WTC11 (cell line): Measurements from ENCODE around the gene IL20. TPM values are rescaled to one million over a fixed set of nuclear protein-coding genes. Genes with fewer than 3 reads are reported as not detected.

Experiments used
- ATAC-seq: fragments of 200-7000 bp; cut with Tn5 transposase; 2 replicates; pipeline ENCODE4 v1.10.0; 2021; ENCODE audit warnings: mild to moderate bottlenecking, moderate library complexity
- CTCF ChIA-PET: fragments of 300-600 bp; sonication (Branson Sonifier 250); formaldehyde crosslinking; loops from one replicate; lab custom pipeline; 2021; ENCODE audit warnings: antibody characterized with exemption; lab: Charles Lee
- POLR2A ChIA-PET: fragments of 350-600 bp; sonication (Branson Sonifier 250); formaldehyde crosslinking; loops from one replicate; lab custom pipeline; 2021; ENCODE audit warnings: antibody characterized with exemption; lab: Charles Lee
- DNase-seq: peaks from one replicate; pipeline ENCODE4 v3.0.0; 2021; ENCODE audit warnings: low spot score
- H3K27ac Mint-ChIP-seq: 2 replicates; pipeline ENCODE4 v1.8.0; 2021; ENCODE audit warnings: mixed read lengths
- H3K27me3 Mint-ChIP-seq: 2 replicates; pipeline ENCODE4 v1.8.0; 2021; ENCODE audit warnings: low read depth, mild to moderate bottlenecking, moderate library complexity, mixed read lengths
- H3K36me3 Mint-ChIP-seq: 2 replicates; pipeline ENCODE4 v1.8.0; 2021; ENCODE audit warnings: mixed read lengths
- H3K4me1 Mint-ChIP-seq: 2 replicates; pipeline ENCODE4 v1.8.0; 2022; ENCODE audit warnings: mixed read lengths
- H3K4me3 Mint-ChIP-seq: 2 replicates; pipeline ENCODE4 v1.8.0; 2021; ENCODE audit warnings: mild to moderate bottlenecking, moderate library complexity, mixed read lengths
- H3K9me3 Mint-ChIP-seq: 2 replicates; pipeline ENCODE4 v1.8.0; 2021; ENCODE audit warnings: mixed read lengths
- CBFB ChIP-seq: sonication (generic); formaldehyde crosslinking; IDR thresholded peaks from 2 replicates; pipeline ENCODE4 v1.8.1; 2022; ENCODE audit warnings: mild to moderate bottlenecking, low read depth, missing genetic modification reagents
- E2F5 ChIP-seq: sonication (generic); formaldehyde crosslinking; IDR thresholded peaks from 2 replicates; pipeline ENCODE4 v1.8.1; 2022; ENCODE audit warnings: mild to moderate bottlenecking, moderate library complexity, missing genetic modification reagents
- ELF4 ChIP-seq: sonication (generic); formaldehyde crosslinking; IDR thresholded peaks from 2 replicates; pipeline ENCODE4 v1.8.1; 2022; ENCODE audit warnings: low read depth, mild to moderate bottlenecking, moderate library complexity, missing genetic modification reagents
- EMX1 ChIP-seq: fragments of 250-450 bp; sonication (Bioruptor Pico); IDR thresholded peaks from 2 replicates; pipeline ENCODE4 v1.8.0; 2021; ENCODE audit warnings: mild to moderate bottlenecking
- ESRRA ChIP-seq: sonication (generic); formaldehyde crosslinking; IDR thresholded peaks from 2 replicates; pipeline ENCODE4 v1.8.1; 2022; ENCODE audit warnings: mild to moderate bottlenecking, missing genetic modification reagents, borderline replicate concordance
- GABPB1 ChIP-seq: sonication (generic); formaldehyde crosslinking; IDR thresholded peaks from 2 replicates; pipeline ENCODE4 v1.8.1; 2023; ENCODE audit warnings: mild to moderate bottlenecking, missing genetic modification reagents
- GRHL2 ChIP-seq: fragments of 250-450 bp; sonication (Bioruptor Pico); IDR thresholded peaks from 2 replicates; pipeline ENCODE4 v1.8.0; 2022; ENCODE audit warnings: mild to moderate bottlenecking, moderate library complexity; ENCODE audit not compliant: insufficient replicate concordance, severe bottlenecking
- HMGA2 ChIP-seq: fragments of 250-450 bp; sonication (Bioruptor Pico); IDR thresholded peaks from 2 replicates; pipeline ENCODE4 v1.4.0; 2021; ENCODE audit warnings: mild to moderate bottlenecking, moderate library complexity
- IRF2 ChIP-seq: sonication (generic); formaldehyde crosslinking; IDR thresholded peaks from 2 replicates; pipeline ENCODE4 v1.8.0; 2022; ENCODE audit warnings: low read depth, missing genetic modification reagents, borderline replicate concordance
- MLX ChIP-seq: sonication (generic); formaldehyde crosslinking; IDR thresholded peaks from 2 replicates; pipeline ENCODE4 v1.8.1; 2023; ENCODE audit warnings: mild to moderate bottlenecking, missing genetic modification reagents, moderate library complexity
- MYBL2 ChIP-seq: sonication (generic); formaldehyde crosslinking; IDR thresholded peaks from 2 replicates; pipeline ENCODE4 v1.8.1; 2023; ENCODE audit warnings: mild to moderate bottlenecking, moderate library complexity, missing genetic modification reagents
- NFE2L1 ChIP-seq: sonication (generic); formaldehyde crosslinking; IDR thresholded peaks from 2 replicates; pipeline ENCODE4 v1.8.1; 2023; ENCODE audit warnings: missing genetic modification reagents
- NR2C2 ChIP-seq: sonication (generic); formaldehyde crosslinking; IDR thresholded peaks from 2 replicates; pipeline ENCODE4 v1.8.0; 2022; ENCODE audit warnings: mild to moderate bottlenecking, missing genetic modification reagents
- OVOL2 ChIP-seq: fragments of 250-450 bp; sonication (Bioruptor Pico); IDR thresholded peaks from 2 replicates; pipeline ENCODE4 v1.9.0; 2021; ENCODE audit warnings: mild to moderate bottlenecking, borderline replicate concordance
- PREB ChIP-seq: sonication (generic); formaldehyde crosslinking; IDR thresholded peaks from 2 replicates; pipeline ENCODE4 v1.8.1; 2022; ENCODE audit warnings: mild to moderate bottlenecking, missing genetic modification reagents, moderate library complexity, borderline replicate concordance
- RELA ChIP-seq: sonication (generic); formaldehyde crosslinking; IDR thresholded peaks from 2 replicates; pipeline ENCODE4 v1.8.1; 2022; ENCODE audit warnings: missing genetic modification reagents, mild to moderate bottlenecking, borderline replicate concordance
- SMAD3 ChIP-seq: sonication (generic); formaldehyde crosslinking; IDR thresholded peaks from 2 replicates; pipeline ENCODE4 v1.8.0; 2022; ENCODE audit warnings: missing genetic modification reagents, mild to moderate bottlenecking, borderline replicate concordance
- SP1 ChIP-seq: sonication (generic); formaldehyde crosslinking; conservative IDR thresholded peaks from 2 replicates; pipeline ENCODE4 v1.8.1; 2022; ENCODE audit warnings: missing genetic modification reagents
- ZNF232 ChIP-seq: sonication (generic); formaldehyde crosslinking; IDR thresholded peaks from 2 replicates; pipeline ENCODE4 v1.8.0; 2022; ENCODE audit warnings: mild to moderate bottlenecking, missing genetic modification reagents
- ZNF281 ChIP-seq: sonication (generic); formaldehyde crosslinking; IDR thresholded peaks from 2 replicates; pipeline ENCODE4 v1.8.0; 2023; ENCODE audit warnings: mild to moderate bottlenecking, missing genetic modification reagents
- total RNA-seq: library from RNA; stranded (reverse); gene quantifications from 3 replicates; pipeline ENCODE4 v1.2.3, GENCODE V29; 2021
- TF ChIP-seq, protein P1 (sequence below): sonication (generic); formaldehyde crosslinking; IDR thresholded peaks from 2 replicates; pipeline ENCODE4 v1.8.0; 2022; ENCODE audit warnings: mild to moderate bottlenecking, missing genetic modification reagents
- TF ChIP-seq, protein P2 (sequence below): sonication (generic); formaldehyde crosslinking; IDR thresholded peaks from 2 replicates; pipeline ENCODE4 v1.8.0; 2022; ENCODE audit warnings: mild to moderate bottlenecking, missing genetic modification reagents
- TF ChIP-seq, protein P3 (sequence below): fragments of 250-450 bp; sonication (Bioruptor Pico); IDR thresholded peaks from 2 replicates; pipeline ENCODE4 v1.9.0; 2021; ENCODE audit warnings: mild to moderate bottlenecking, borderline replicate concordance

Gene IL20
- total RNA-seq, 1 experiment from 2014 or later, result not detected

- POLR2A ChIA-PET, result no interaction called here
- H3K4me1 Mint-ChIP-seq, result peaks cover 15% of the 10 kb centered on the region
- ATAC-seq (no peak), DNase-seq (no peak)
- no peak overlapping the region for H3K27ac Mint-ChIP-seq
- peaks cover 5% of the 10 kb centered on the region; the same call in 1 of the 2 replicates for H3K27me3 Mint-ChIP-seq
- H3K36me3 Mint-ChIP-seq, result no peaks in the 10 kb centered on the region
- 0 out of 2 replicates have a peak, but pooled peaks cover 3% of the 10 kb centered on the region for H3K9me3 Mint-ChIP-seq
- TF ChIP-seq OVOL2 (CRISPR knock-in tag) (no peak), MYBL2 (no peak), HMGA2 (CRISPR knock-in tag) (no peak), E2F5 (CRISPR knock-in tag) (no peak), IRF2 (no peak), CBFB (no peak), ESRRA (CRISPR knock-in tag) (no peak), MLX (no peak), NFE2L1 (CRISPR knock-in tag) (no peak), PREB (CRISPR knock-in tag) (no peak), GRHL2 (CRISPR knock-in tag) (no peak), SP1 (no peak)
- TF ChIP-seq, protein P1, sequence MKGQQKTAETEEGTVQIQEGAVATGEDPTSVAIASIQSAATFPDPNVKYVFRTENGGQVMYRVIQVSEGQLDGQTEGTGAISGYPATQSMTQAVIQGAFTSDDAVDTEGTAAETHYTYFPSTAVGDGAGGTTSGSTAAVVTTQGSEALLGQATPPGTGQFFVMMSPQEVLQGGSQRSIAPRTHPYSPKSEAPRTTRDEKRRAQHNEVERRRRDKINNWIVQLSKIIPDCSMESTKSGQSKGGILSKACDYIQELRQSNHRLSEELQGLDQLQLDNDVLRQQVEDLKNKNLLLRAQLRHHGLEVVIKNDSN (CRISPR knock-in tag), result no peak
- TF ChIP-seq, protein P2, sequence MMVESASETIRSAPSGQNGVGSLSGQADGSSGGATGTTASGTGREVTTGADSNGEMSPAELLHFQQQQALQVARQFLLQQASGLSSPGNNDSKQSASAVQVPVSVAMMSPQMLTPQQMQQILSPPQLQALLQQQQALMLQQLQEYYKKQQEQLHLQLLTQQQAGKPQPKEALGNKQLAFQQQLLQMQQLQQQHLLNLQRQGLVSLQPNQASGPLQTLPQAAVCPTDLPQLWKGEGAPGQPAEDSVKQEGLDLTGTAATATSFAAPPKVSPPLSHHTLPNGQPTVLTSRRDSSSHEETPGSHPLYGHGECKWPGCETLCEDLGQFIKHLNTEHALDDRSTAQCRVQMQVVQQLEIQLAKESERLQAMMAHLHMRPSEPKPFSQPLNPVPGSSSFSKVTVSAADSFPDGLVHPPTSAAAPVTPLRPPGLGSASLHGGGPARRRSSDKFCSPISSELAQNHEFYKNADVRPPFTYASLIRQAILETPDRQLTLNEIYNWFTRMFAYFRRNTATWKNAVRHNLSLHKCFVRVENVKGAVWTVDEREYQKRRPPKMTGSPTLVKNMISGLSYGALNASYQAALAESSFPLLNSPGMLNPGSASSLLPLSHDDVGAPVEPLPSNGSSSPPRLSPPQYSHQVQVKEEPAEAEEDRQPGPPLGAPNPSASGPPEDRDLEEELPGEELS (CRISPR knock-in tag), result no peak
- H3K4me3 Mint-ChIP-seq, result no peak overlapping the region
- CTCF ChIA-PET, result interaction anchor here (1.1 kb wide), 1 partner anchor 89 kb away, joined by 3 read pairs; no protein-coding TSS in a partner anchor
These were observed 41.7 kb upstream of the IL20 start for GRCh38 chr1:206823727-206824126.

- peaks cover 19% of the 10 kb centered on the region for H3K4me1 Mint-ChIP-seq
- no peak overlapping the region for H3K4me3 Mint-ChIP-seq
- DNase-seq (no peak), ATAC-seq (no peak)
- H3K36me3 Mint-ChIP-seq, result no peaks in the 10 kb centered on the region
- no peak overlapping the region for H3K27ac Mint-ChIP-seq
- H3K9me3 Mint-ChIP-seq, result 0 out of 2 replicates have a peak, but pooled peaks cover 3% of the 10 kb centered on the region
- ChIA-PET POLR2A (no interaction called here), CTCF (interaction anchor here (1.1 kb wide), 1 partner anchor 90 kb away, joined by 3 read pairs; no protein-coding TSS in a partner anchor)
- peaks cover 5% of the 10 kb centered on the region; the same call in 1 of the 2 replicates for H3K27me3 Mint-ChIP-seq
- no peak for TF ChIP-seq NR2C2 (CRISPR knock-in tag)
- no peak for TF ChIP-seq RELA (CRISPR knock-in tag)
- TF ChIP-seq ZNF281, result no peak
- TF ChIP-seq SMAD3, result no peak
- TF ChIP-seq ZNF232 (CRISPR knock-in tag), result no peak
- no peak for TF ChIP-seq EMX1 (CRISPR knock-in tag)
- no peak for TF ChIP-seq MLX
- TF ChIP-seq, protein P3, sequence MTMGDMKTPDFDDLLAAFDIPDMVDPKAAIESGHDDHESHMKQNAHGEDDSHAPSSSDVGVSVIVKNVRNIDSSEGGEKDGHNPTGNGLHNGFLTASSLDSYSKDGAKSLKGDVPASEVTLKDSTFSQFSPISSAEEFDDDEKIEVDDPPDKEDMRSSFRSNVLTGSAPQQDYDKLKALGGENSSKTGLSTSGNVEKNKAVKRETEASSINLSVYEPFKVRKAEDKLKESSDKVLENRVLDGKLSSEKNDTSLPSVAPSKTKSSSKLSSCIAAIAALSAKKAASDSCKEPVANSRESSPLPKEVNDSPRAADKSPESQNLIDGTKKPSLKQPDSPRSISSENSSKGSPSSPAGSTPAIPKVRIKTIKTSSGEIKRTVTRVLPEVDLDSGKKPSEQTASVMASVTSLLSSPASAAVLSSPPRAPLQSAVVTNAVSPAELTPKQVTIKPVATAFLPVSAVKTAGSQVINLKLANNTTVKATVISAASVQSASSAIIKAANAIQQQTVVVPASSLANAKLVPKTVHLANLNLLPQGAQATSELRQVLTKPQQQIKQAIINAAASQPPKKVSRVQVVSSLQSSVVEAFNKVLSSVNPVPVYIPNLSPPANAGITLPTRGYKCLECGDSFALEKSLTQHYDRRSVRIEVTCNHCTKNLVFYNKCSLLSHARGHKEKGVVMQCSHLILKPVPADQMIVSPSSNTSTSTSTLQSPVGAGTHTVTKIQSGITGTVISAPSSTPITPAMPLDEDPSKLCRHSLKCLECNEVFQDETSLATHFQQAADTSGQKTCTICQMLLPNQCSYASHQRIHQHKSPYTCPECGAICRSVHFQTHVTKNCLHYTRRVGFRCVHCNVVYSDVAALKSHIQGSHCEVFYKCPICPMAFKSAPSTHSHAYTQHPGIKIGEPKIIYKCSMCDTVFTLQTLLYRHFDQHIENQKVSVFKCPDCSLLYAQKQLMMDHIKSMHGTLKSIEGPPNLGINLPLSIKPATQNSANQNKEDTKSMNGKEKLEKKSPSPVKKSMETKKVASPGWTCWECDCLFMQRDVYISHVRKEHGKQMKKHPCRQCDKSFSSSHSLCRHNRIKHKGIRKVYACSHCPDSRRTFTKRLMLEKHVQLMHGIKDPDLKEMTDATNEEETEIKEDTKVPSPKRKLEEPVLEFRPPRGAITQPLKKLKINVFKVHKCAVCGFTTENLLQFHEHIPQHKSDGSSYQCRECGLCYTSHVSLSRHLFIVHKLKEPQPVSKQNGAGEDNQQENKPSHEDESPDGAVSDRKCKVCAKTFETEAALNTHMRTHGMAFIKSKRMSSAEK, result no peak
- no peak for TF ChIP-seq CBFB
- no peak for TF ChIP-seq GABPB1
- no peak for TF ChIP-seq ELF4 (CRISPR knock-in tag)
These were observed 41.1 kb upstream of the IL20 start for GRCh38 chr1:206824331-206824730.
